Activated naive CD4-positive, alpha-beta T cell treated with anti-CD3 and anti-CD28 coated beads, Interleukin-2, amount 50 U/mL, for 24 hours (primary cell): Measurements from ENCODE around the gene ATAD3C.
"Not testable (repeated sequence)": the region's sequence is repeated elsewhere in the genome, so short reads cannot be mapped to it uniquely, and the experiment has no call there.

Source experiments
- H3K27ac Mint-ChIP-seq: one replicate; pipeline ENCODE4 v1.8.0; 2021; ENCODE audit warnings: mild to moderate bottlenecking, mixed read lengths
- H3K27me3 Mint-ChIP-seq: one replicate; pipeline ENCODE4 v1.8.0; 2021; ENCODE audit warnings: mixed read lengths
- H3K36me3 Mint-ChIP-seq: one replicate; pipeline ENCODE4 v1.8.0; 2021; ENCODE audit warnings: mixed read lengths
- H3K4me1 Mint-ChIP-seq: one replicate; pipeline ENCODE4 v1.8.0; 2021; ENCODE audit warnings: mixed read lengths
- H3K4me3 Mint-ChIP-seq: one replicate; pipeline ENCODE4 v1.8.0; 2021; ENCODE audit warnings: mild to moderate bottlenecking, mixed read lengths
- H3K9me3 Mint-ChIP-seq: one replicate; pipeline ENCODE4 v1.8.0; 2021; ENCODE audit warnings: mixed read lengths

ATAD3C gene

GRCh38 chr1:1412311-1412902, 37.1 kb upstream of the ATAD3C start:
- H3K4me3 Mint-ChIP-seq, H3K27ac Mint-ChIP-seq, H3K27me3 Mint-ChIP-seq, H3K9me3 Mint-ChIP-seq, H3K36me3 Mint-ChIP-seq: not testable (repeated sequence)
- H3K4me1 Mint-ChIP-seq, result peaks cover 26% of the 10 kb centered on the region

GRCh38 chr1:1415751-1416150, 33.7 kb upstream of the ATAD3C start:
- H3K36me3 Mint-ChIP-seq, result no peaks in the 10 kb centered on the region
- H3K9me3 Mint-ChIP-seq, result no peaks in the 10 kb centered on the region
- H3K27me3 Mint-ChIP-seq, result no peaks in the 10 kb centered on the region
- no peak overlapping the region for H3K4me3 Mint-ChIP-seq
- peaks cover 7% of the 10 kb centered on the region for H3K4me1 Mint-ChIP-seq
- H3K27ac Mint-ChIP-seq, result no peak overlapping the region

DNA sequence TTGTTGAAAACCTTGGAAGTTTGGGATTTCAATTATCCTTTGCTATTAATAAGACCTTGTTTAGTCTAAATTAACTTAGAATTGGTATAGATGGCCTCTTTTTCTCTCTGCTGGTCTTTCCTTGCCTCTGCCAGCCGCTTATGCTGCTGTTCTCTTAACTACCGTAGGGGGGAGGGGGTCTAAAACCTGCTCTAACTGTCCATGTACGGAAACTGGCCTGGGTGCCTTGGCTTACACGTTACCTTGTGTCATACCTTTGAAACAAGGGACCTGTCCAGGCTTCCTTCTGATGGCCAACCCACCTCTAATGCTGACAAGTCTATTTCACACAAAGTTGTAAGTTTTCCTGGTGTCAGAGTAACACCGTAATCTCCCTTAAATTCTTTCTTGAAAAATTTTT, 32.1 kb upstream of the ATAD3C start:
- not testable (repeated sequence) for H3K36me3 Mint-ChIP-seq, H3K27me3 Mint-ChIP-seq, H3K9me3 Mint-ChIP-seq, H3K4me1 Mint-ChIP-seq, H3K27ac Mint-ChIP-seq, H3K4me3 Mint-ChIP-seq

GRCh38 chr1:1417825-1418463, 31.5 kb upstream of the ATAD3C start:
- H3K36me3 Mint-ChIP-seq, H3K27ac Mint-ChIP-seq, H3K4me1 Mint-ChIP-seq, H3K27me3 Mint-ChIP-seq, H3K4me3 Mint-ChIP-seq, H3K9me3 Mint-ChIP-seq: not testable (repeated sequence)

- H3K36me3 Mint-ChIP-seq, result no peaks in the 10 kb centered on the region
- H3K9me3 Mint-ChIP-seq, result no peaks in the 10 kb centered on the region
- H3K27ac Mint-ChIP-seq, result no peak overlapping the region
- H3K27me3 Mint-ChIP-seq, result peaks cover 3% of the 10 kb centered on the region
- no peaks in the 10 kb centered on the region for H3K4me1 Mint-ChIP-seq
- peak overlapping the region; percentile 23 for H3K4me3 Mint-ChIP-seq
These were observed 30.8 kb upstream of the ATAD3C start for GRCh38 chr1:1418464-1419362.

GRCh38 chr1:1419363-1419812, 30.1 kb upstream of the ATAD3C start:
- Mint-ChIP-seq H3K9me3 (no peaks in the 10 kb centered on the region), H3K36me3 (no peaks in the 10 kb centered on the region), H3K27ac (no peak overlapping the region), H3K4me3 (no peak overlapping the region), H3K4me1 (no peaks in the 10 kb centered on the region), H3K27me3 (peaks cover 3% of the 10 kb centered on the region)

DNA sequence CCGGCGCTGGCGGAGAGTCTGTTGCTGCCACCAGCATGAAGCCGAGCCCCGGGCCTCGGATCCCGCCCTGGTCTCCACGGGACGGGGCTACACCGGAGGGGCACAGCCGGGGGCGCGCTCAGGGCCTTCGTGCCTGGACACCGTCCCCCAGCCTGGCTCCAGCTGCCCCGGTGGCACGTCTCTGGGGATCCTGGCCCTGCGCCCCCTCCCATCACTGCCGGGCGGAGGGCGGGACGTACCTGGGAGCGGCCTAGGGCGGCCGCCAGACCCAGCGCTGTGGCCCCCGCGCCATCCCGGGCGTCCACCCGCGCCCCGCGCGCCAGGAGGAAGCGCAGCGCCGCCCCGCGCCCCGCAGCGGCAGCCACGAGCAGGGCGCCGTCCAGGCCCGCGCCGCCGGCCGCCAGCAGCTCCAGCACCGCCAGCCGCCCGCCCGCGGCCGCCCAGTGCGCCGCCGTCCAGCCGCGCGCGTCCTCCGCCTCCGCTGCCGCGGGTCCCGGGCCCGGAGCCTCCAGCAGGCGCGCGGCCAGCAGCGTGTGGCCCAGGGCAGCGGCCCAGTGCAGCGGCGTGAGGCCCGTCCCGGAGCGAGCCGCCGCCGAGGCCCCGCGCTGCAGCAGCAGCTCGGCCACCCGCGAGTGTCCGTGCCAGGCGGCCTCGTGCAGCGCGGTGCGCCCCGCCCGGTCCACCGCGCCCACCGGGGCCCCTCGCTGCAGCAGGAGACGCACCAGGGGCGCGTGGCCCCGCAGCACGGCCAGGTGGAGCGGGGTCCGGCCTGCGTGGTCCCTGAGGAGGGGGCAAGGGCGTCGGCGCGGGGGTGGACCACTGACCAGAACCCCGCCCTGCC, 29.5 kb upstream of the ATAD3C start:
- Mint-ChIP-seq H3K36me3 (no peaks in the 10 kb centered on the region), H3K4me1 (no peaks in the 10 kb centered on the region), H3K27ac (no peak overlapping the region), H3K27me3 (peaks cover 3% of the 10 kb centered on the region), H3K4me3 (no peak overlapping the region), H3K9me3 (no peaks in the 10 kb centered on the region)

GRCh38 chr1:1420654-1421141, 28.8 kb upstream of the ATAD3C start:
- H3K36me3 Mint-ChIP-seq, result no peaks in the 10 kb centered on the region
- no peaks in the 10 kb centered on the region for H3K9me3 Mint-ChIP-seq
- no peak overlapping the region for H3K27ac Mint-ChIP-seq
- H3K4me3 Mint-ChIP-seq, result peak overlapping the region; percentile 47
- no peaks in the 10 kb centered on the region for H3K4me1 Mint-ChIP-seq
- peaks cover 3% of the 10 kb centered on the region for H3K27me3 Mint-ChIP-seq

DNA sequence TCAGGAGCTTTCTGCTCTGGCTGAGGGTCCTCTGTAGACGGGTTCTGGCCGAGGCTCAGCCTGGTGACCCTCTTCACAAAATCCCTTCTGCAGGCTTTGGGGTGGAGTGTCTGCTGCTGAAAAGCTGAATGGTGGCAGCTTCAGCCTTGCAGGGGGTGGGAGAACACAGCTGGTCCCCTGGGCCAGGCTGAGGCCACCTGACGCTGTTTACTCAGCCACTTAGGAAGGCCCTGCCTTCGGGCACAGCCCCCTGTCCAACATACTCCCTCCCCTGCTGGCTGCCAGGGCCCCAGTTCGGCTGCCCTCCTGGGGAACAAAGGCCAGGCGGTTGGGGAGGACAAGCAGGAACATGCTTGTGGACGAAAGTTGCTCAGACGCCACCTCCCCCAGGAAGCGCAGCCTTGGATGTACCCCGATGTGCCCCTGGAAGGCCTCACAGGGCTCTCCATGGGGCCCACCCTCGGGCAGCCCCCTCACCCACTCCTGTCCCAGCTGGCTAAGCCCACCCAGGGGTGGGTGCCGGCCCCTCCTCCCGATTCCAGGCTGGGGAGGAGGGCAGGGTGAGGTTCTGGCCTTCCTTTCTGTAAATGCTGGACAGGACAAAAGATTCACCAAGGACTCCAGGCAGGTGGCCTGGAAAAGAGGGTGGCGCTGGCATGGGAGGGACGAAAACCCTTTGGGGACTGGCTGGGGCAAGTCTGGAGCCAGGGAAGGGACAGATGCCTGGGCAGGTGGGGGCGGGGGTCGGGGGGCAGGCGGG, 28.2 kb upstream of the ATAD3C start, which contains the start of gene ANKRD65:
Gene ANKRD65 (minus strand): TSS at position 130 of the 760 bp plus-strand sequence. CDS start 271 bp downstream, outside the sequence.
- H3K27me3 Mint-ChIP-seq, result peaks cover 3% of the 10 kb centered on the region
- H3K9me3 Mint-ChIP-seq, result no peaks in the 10 kb centered on the region
- H3K4me3 Mint-ChIP-seq, result peak within 1 kb of the TSS; percentile 47

DNA sequence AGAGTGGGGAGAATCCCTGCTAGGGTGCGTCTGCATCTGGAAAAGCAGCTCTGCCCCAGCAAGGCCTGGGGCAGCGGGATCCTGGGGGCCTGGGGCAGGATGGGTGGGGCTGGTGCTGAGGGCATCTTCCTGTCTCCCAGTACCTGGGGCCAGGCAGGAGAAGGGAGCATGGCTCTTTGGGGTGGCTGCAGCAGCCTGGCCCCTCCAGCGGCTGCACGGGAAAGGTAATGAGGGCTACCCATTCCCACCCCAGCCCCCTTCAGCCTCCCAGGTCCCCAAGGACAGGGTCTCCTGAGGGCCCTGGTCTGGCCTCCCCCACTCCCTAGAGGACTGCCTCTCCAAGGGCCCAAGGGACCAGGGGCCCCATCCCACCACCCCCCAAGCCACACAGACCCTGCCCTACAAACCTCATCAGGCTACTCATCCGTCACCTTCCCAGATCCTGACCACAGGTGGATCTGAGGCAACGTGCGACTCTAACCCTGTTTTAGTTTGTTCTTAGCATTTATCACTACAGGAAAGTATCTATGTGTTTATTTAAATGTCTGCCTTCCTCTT, 27.5 kb upstream of the ATAD3C start:
- Mint-ChIP-seq H3K27me3 (peaks cover 3% of the 10 kb centered on the region), H3K36me3 (no peaks in the 10 kb centered on the region), H3K9me3 (no peaks in the 10 kb centered on the region), H3K4me3 (no peak overlapping the region), H3K4me1 (no peaks in the 10 kb centered on the region), H3K27ac (no peak overlapping the region)

More for the DNA sequence above, 28.2 kb upstream of the ATAD3C start, which contains the start of gene ANKRD65:
- Mint-ChIP-seq H3K27ac (no peak within 1 kb of the TSS), H3K4me1 (no peaks in the 10 kb centered on the region), H3K36me3 (no peaks in the 10 kb centered on the region)

DNA sequence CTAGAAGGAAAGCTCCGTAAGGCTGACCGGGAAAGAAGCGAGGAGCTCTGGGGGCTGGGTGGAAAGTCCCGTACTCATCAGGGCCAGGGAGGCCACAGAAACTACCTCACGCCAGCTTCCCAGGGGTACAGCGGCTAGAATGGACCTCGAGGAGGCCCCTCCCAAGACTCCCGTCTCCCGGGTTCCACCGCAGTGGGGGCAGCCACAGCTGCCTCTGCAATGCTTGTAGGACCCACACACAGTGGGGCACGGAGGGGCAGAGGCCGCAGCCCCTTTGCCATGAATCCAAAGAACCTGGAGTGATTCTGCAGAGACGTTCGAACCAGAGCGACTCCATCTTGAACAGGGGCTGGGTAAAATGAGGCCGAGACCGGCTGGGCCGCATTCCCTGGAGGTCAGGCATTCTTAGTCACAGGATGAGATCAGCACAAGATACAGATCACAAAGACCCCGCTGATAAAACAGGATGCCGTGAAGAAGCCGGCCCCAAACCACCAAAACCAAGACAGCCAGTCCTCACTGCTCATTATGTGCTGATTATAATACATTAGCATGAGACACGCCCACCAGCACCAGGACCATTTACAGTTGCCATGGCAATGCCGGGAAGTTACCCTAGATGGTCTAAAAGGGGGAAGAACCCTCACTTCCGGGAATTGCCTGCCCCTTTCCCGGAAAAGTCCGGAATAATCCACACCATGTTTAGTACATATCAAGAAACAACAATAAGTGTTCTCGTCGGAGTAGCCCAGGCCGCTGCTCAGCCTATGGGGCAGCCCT, 26.8 kb upstream of the ATAD3C start:
- no peaks in the 10 kb centered on the region for H3K4me1 Mint-ChIP-seq
- peaks cover 3% of the 10 kb centered on the region for H3K27me3 Mint-ChIP-seq
- no peak overlapping the region for H3K27ac Mint-ChIP-seq
- no peak overlapping the region for H3K4me3 Mint-ChIP-seq
- no peaks in the 10 kb centered on the region for H3K9me3 Mint-ChIP-seq
- no peaks in the 10 kb centered on the region for H3K36me3 Mint-ChIP-seq

DNA sequence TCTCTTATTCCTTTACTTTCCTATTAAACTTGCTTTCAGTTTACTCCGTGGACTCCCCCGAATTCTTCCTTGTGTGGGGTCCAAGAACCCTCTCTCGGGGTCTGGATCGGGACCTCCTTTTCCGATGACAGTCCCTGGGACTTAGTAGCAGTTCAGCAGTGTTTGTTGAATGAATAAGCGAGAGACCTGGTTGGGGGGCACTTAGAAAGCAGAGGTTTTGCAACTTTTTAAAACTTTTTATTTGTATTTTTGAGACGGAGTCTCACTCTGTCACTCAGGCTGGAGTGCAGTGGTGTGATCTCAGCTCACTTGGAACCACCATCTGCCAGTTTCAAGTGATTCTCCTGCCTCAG, 26.3 kb upstream of the ATAD3C start:
- Mint-ChIP-seq H3K36me3 (no peaks in the 10 kb centered on the region), H3K4me3 (no peak overlapping the region), H3K27ac (no peak overlapping the region), H3K4me1 (peaks cover under 1% of the 10 kb centered on the region), H3K9me3 (no peaks in the 10 kb centered on the region), H3K27me3 (peaks cover 4% of the 10 kb centered on the region)

DNA sequence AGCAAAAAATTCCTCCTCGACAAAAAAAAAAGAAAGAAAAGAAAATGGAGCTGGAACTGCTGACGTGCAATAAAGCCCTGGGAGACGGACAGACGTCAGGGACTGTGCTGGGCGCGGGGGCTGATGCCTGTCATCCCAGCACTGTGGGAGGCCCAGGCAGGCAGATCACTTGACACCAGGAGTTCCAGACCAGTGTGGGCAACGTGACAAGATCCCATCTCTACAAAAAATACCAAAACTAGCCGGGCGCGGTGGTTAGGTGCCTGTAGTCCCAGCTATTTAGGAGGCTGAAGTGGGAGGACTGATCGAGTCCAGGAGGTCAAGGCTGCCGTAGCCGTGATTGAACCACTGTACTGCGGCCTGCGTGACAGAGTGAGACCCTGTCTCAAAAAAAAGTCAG, 24.8 kb upstream of the ATAD3C start:
- Mint-ChIP-seq H3K4me3 (no peak overlapping the region), H3K36me3 (no peaks in the 10 kb centered on the region), H3K27ac (peak overlapping the region; percentile 59), H3K9me3 (no peaks in the 10 kb centered on the region), H3K4me1 (peaks cover 4% of the 10 kb centered on the region), H3K27me3 (peaks cover 10% of the 10 kb centered on the region)

DNA sequence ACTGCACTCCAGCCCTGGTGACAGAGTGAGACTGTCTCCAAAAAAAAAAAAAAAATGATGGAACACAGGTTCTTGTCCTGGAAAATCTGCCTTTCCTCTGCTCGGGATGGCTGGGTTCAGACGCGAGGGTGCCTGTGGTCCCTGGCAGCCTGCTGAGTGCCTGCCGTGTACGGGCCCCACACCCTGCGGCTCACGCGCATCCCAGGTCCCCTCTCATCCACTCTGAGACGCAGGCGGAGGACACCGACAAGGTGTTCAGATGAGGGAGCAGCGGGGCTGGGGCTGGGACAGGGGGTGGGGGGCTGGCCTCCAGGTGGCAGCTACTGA, 24.1 kb upstream of the ATAD3C start:
- Mint-ChIP-seq H3K27me3 (peaks cover 12% of the 10 kb centered on the region), H3K4me1 (peaks cover 4% of the 10 kb centered on the region), H3K4me3 (no peak overlapping the region), H3K9me3 (no peaks in the 10 kb centered on the region), H3K36me3 (no peaks in the 10 kb centered on the region), H3K27ac (no peak overlapping the region)
